Keratinocyte (primary cell): ENCODE data around the gene KRI1. TPM values are rescaled to one million over a fixed set of nuclear protein-coding genes. Genes with fewer than 3 reads are reported as not detected.

Experiments used
- DNase-seq: peaks from one replicate; pipeline ENCODE4 v3.0.0-alpha.2; 2011; ENCODE audit warnings: low read depth, missing footprints, low spot score
- FAIRE-seq: peaks from 2 replicates; lab custom pipeline; 2011; peaks lifted over from hg19 to GRCh38; lab: Jason Lieb, UNC
- H2AFZ ChIP-seq: 2 replicates; pipeline ENCODE4 v1.6.0; 2012; ENCODE audit warnings: low read length, control low read depth, inconsistent platforms; ENCODE audit not compliant: control insufficient read depth
- H3K27ac ChIP-seq: 2 replicates; pipeline ENCODE4 v1.5.1; 2011; ENCODE audit warnings: low read length; ENCODE audit not compliant: control insufficient read depth, insufficient read depth
- H3K27me3 ChIP-seq: 3 replicates; pipeline ENCODE4 v1.6.0; 2011; ENCODE audit warnings: low read length; ENCODE audit not compliant: control insufficient read depth, insufficient read depth; ENCODE audit errors: extremely low read depth
- H3K36me3 ChIP-seq, 2 experiments: 2 replicates in 1 of 2; 3 replicates in 1 of 2; pipeline ENCODE4 v1.5.1; 2011; ENCODE audit warnings: low read length in 2 of 2, mild to moderate bottlenecking in 1 of 2; ENCODE audit not compliant: control insufficient read depth in 2 of 2, insufficient read depth in 2 of 2; ENCODE audit errors: extremely low read depth in 1 of 2
- H3K4me1 ChIP-seq: 3 replicates; pipeline ENCODE4 v1.5.1; 2011; ENCODE audit warnings: low read length; ENCODE audit not compliant: control insufficient read depth, insufficient read depth; ENCODE audit errors: extremely low read depth
- H3K4me2 ChIP-seq: 3 replicates; pipeline ENCODE4 v1.6.0; 2011; ENCODE audit warnings: low read depth, low read length; ENCODE audit not compliant: control insufficient read depth, insufficient read depth; ENCODE audit errors: extremely low read depth
- H3K4me3 ChIP-seq, 3 experiments: fragments of 200-600 bp in 1 of 3; sonication (generic) in 1 of 3; 2 replicates in 2 of 3; 3 replicates in 1 of 3; pipeline ENCODE4 v1.5.1; 2011 to 2016; ENCODE audit warnings: low read length in 3 of 3, mild to moderate bottlenecking in 3 of 3, control low read depth in 2 of 3, inconsistent platforms in 1 of 3, low read depth in 1 of 3, mixed read lengths in 1 of 3, mixed run types in 1 of 3, moderate library complexity in 1 of 3; ENCODE audit not compliant: control insufficient read depth in 2 of 3, insufficient read depth in 2 of 3; ENCODE audit errors: extremely low read depth in 1 of 3
- H3K79me2 ChIP-seq: 2 replicates; pipeline ENCODE4 v1.6.0; 2012; ENCODE audit warnings: low read length; ENCODE audit not compliant: control insufficient read depth, insufficient read depth
- H3K9ac ChIP-seq: 3 replicates; pipeline ENCODE4 v1.6.0; 2011; ENCODE audit warnings: low read length; ENCODE audit not compliant: control insufficient read depth, insufficient read depth; ENCODE audit errors: extremely low read depth
- H3K9me1 ChIP-seq: 3 replicates; pipeline ENCODE4 v1.6.0; 2011; ENCODE audit warnings: low read length; ENCODE audit not compliant: control insufficient read depth, insufficient read depth; ENCODE audit errors: extremely low read depth
- H3K9me3 ChIP-seq: 2 replicates; pipeline ENCODE4 v1.5.1; 2012; ENCODE audit warnings: low read depth, low read length; ENCODE audit not compliant: control insufficient read depth
- H4K20me1 ChIP-seq: 3 replicates; pipeline ENCODE4 v1.6.0; 2011; ENCODE audit warnings: low read length; ENCODE audit not compliant: control insufficient read depth, insufficient read depth; ENCODE audit errors: extremely low read depth
- EZH2 ChIP-seq: IDR thresholded peaks from one replicate; pipeline ENCODE4 v1.6.1; 2012; ENCODE audit warnings: inconsistent platforms, mild to moderate bottlenecking, low read length, moderate library complexity
- dilution Hi-C: fragments of 300-500 bp; cut with MboI; formaldehyde crosslinking; loops from one replicate; pipeline ENCODE4 v1.7.0; 2020; ENCODE audit warnings: low sequenced_read_pairs; ENCODE audit not compliant: extremely low pct_ligation_motif_present
- polyA plus RNA-seq, 5 experiments: library from polyadenylated mRNA; depleted of rRNA in 3 of 5; stranded (reverse) in 3 of 5; stranded (forward) in 1 of 5; unstranded in 1 of 5; fragments of >200 nt; gene quantifications; 1 replicate in 1 of 5; 2 replicates in 3 of 5; 3 replicates in 1 of 5; pipeline versions ENCODE4 v1.2.1 to v1.2.3, GENCODE V29; 2011 to 2012; ENCODE audit warnings: missing spikeins in 2 of 5, low read depth in 1 of 5, low replicate concordance in 1 of 5
- TF ChIP-seq, protein P1 (sequence below), 3 experiments: IDR thresholded peaks in 1 of 3; conservative IDR thresholded peaks in 1 of 3; optimal IDR thresholded peaks in 1 of 3; 2 replicates in 2 of 3; 3 replicates in 1 of 3; pipeline versions ENCODE3 to v1.5.1; 2011; ENCODE audit warnings: low read length in 3 of 3, mild to moderate bottlenecking in 3 of 3, moderate library complexity in 2 of 3, control low read depth in 1 of 3, inconsistent platforms in 1 of 3; ENCODE audit not compliant: insufficient read depth in 2 of 3; ENCODE audit errors: extremely low read depth in 1 of 3

Gene KRI1
- polyA plus RNA-seq, 1 donor (not counting 4 experiments of a cell fraction or from before 2014, with no cell fraction given) = 19.0 TPM

DNA sequence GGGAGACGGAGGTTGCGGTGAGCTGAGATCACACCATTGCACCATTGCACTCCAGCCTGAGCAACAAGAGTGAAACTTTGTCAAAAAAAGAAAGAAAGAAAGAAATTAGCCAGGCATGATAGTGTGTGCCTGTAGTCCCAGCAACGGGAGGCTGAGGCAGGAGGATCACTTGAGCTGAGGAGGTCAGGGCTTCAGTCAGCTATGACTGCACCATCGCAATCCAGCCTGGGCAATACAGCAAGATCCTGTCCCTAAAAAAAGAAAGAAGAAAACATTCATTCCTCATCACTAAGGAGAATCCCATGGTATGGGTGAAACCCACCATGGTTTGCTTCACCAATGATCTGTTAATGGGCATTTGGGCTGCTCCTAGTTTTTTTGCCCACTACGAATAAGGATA lies 34.3 kb upstream of the KRI1 start:
- no peak overlapping the region for H2AFZ ChIP-seq
- TF ChIP-seq EZH2 = no peak
- TF ChIP-seq, protein P1, sequence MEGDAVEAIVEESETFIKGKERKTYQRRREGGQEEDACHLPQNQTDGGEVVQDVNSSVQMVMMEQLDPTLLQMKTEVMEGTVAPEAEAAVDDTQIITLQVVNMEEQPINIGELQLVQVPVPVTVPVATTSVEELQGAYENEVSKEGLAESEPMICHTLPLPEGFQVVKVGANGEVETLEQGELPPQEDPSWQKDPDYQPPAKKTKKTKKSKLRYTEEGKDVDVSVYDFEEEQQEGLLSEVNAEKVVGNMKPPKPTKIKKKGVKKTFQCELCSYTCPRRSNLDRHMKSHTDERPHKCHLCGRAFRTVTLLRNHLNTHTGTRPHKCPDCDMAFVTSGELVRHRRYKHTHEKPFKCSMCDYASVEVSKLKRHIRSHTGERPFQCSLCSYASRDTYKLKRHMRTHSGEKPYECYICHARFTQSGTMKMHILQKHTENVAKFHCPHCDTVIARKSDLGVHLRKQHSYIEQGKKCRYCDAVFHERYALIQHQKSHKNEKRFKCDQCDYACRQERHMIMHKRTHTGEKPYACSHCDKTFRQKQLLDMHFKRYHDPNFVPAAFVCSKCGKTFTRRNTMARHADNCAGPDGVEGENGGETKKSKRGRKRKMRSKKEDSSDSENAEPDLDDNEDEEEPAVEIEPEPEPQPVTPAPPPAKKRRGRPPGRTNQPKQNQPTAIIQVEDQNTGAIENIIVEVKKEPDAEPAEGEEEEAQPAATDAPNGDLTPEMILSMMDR (optimal IDR thresholded peaks at IDR 0.05 in 1 of 3, IDR thresholded peaks at IDR 0.05 in 1 of 3, conservative IDR thresholded peaks at IDR 0.05 in 1 of 3; ENCODE audit: extremely low read depth in 1 of 3, insufficient read depth in 2 of 3, low read length in 3 of 3) = no peak
- H3K9me1 ChIP-seq = peaks cover 3% of the 10 kb centered on the region
- H3K27ac ChIP-seq = no peak overlapping the region
- DNase-seq = no peak
- no peaks in the 10 kb centered on the region for H4K20me1 ChIP-seq
- H3K4me3 ChIP-seq = no peak overlapping the region
- H3K4me1 ChIP-seq = peaks cover 23% of the 10 kb centered on the region
- H3K79me2 ChIP-seq = peaks cover 2% of the 10 kb centered on the region
- no peaks in the 10 kb centered on the region for H3K36me3 ChIP-seq
- no peak overlapping the region for H3K9ac ChIP-seq
- H3K27me3 ChIP-seq = no peaks in the 10 kb centered on the region
- H3K4me2 ChIP-seq = no peak overlapping the region
- no peaks in the 10 kb centered on the region for H3K9me3 ChIP-seq
- FAIRE-seq = no peak
- dilution Hi-C loops = no loop called here

DNA sequence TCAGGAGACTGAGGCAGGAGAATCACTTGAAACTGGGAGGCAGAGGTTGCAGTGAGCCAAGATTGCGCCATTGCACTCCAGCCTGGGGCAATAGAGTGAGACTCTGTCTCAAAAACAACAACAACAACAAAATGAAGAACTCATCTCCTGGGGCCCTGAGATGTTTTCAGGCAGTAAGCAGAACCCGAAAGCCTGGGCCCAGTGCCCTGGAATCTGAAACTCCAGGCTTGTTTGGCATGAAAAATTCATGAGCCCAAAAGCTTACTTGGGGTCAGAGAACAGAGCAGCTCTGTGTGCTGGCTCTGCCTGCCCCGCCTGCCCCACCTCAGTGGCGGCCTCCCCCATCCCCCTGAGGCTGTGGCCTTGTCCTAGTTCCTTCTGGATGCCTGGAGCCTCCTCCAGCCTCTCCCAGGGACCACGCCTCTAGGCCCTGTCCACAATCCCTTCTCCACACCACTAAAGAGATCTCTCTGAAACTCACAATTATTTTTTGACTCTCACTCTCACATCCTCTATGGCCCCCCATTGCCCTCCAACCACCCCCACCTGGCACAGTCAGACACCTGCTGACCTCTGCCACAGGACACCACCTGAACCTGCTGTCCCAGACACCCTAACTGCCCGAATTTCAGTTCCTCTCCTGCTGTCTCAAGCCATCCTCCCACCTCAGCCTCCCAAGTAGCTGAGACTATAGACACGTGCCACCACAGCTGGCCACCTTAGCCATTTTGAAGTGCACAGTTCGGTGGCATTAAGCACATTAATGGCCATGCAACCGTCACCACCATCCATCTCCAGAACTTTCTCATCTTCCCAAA lies 28.2 kb upstream of the KRI1 start:
- Histone ChIP-seq H3K9me1 (no peaks in the 10 kb centered on the region), H4K20me1 (no peaks in the 10 kb centered on the region), H3K4me2 (no peak overlapping the region), H3K4me3 (no peak overlapping the region), H3K79me2 (no peaks in the 10 kb centered on the region), H3K27ac (no peak overlapping the region), H3K36me3 (no peaks in the 10 kb centered on the region), H2AFZ (no peak overlapping the region), H3K4me1 (no peaks in the 10 kb centered on the region), H3K9me3 (no peaks in the 10 kb centered on the region), H3K27me3 (no peaks in the 10 kb centered on the region), H3K9ac (no peak overlapping the region)
- TF ChIP-seq, protein P1 (optimal IDR thresholded peaks at IDR 0.05 in 1 of 3, IDR thresholded peaks at IDR 0.05 in 1 of 3, conservative IDR thresholded peaks at IDR 0.05 in 1 of 3; ENCODE audit: extremely low read depth in 1 of 3, insufficient read depth in 2 of 3, low read length in 3 of 3) = no peak
- no peak for TF ChIP-seq EZH2
- DNase-seq (no peak), FAIRE-seq (no peak)
- dilution Hi-C loops = no loop called here
